ENCODE measurements around the gene MAP7D3. TPM values are rescaled to one million over a fixed set of nuclear protein-coding genes. Genes with fewer than 3 reads are reported as not detected.
A peak's percentile ranks its signal among the peaks of the same experiment; 100 is the strongest.

MAP7D3 gene
- total RNA-seq, 1 experiment from 2014 or later: 15.0 TPM

GRCh38 chrX:136220540-136220939 is 30.7 kb downstream of the MAP7D3 start:
- peaks cover 11 to 22% of the 10 kb centered on the region in 2 experiments; a peak in 3 of 4 replicates for H3K4me1 ChIP-seq (ENCODE audit: control insufficient read depth in 1 of 2, insufficient read depth in 2 of 2, low read length in 2 of 2)
- no peak overlapping the region for H3K9ac ChIP-seq (ENCODE audit: low read length)
- no peak overlapping the region for H3K4me3 ChIP-seq (replicated peaks in 1 of 2; ENCODE audit: low read depth in 1 of 2, low read length in 2 of 2)
- H3K27me3 ChIP-seq (ENCODE audit: insufficient read depth, low read length): no peaks in the 10 kb centered on the region
- DNase-seq (ENCODE audit: low read depth, low spot score) (no peak), ATAC-seq (no peak)
- H4K20me1 ChIP-seq (ENCODE audit: insufficient read depth): no peaks in the 10 kb centered on the region
- H3K9me2 ChIP-seq (ENCODE audit: insufficient read depth): no peaks in the 10 kb centered on the region
- H3K36me3 ChIP-seq (ENCODE audit: control insufficient read depth in 1 of 2, insufficient read depth in 2 of 2, low read length in 2 of 2): peaks cover 6 to 17% of the 10 kb centered on the region in 2 experiments
- intact Hi-C loops (cut with micrococcal nuclease): no loop called here
- no peaks in the 10 kb centered on the region for H3K79me2 ChIP-seq (ENCODE audit: insufficient read depth, low read length)
- no peak overlapping the region for H2AFZ ChIP-seq (ENCODE audit: low read depth, low read length, poor library complexity, severe bottlenecking)
- BruUV-seq (replicated peaks): no TSS peak
- H3K27ac ChIP-seq (ENCODE audit: low read depth, low read length): peak overlapping the region; percentile 40; the same call in 1 of the 2 replicates
- CTCF ChIA-PET: no interaction called here
- POLR2A ChIA-PET: no interaction called here
- RAD21 ChIA-PET (ENCODE audit: low non-redundant PET in 1 of 2, low total read pairs in 2 of 2, uncharacterized antibody in 2 of 2, unreplicated experiment in 2 of 2): no interaction called here
- peak overlapping the region; percentile 52 for H3K4me2 ChIP-seq (ENCODE audit: low read length)
- no peak for TF ChIP-seq POLR2AphosphoS5 (IDR thresholded peaks at IDR 0.05; ENCODE audit: low read depth, low read length)
- 0 out of 2 replicates have a peak, but pooled peaks have one; percentile 21 for TF ChIP-seq JUND (IDR thresholded peaks at IDR 0.05)
- TF ChIP-seq RAD21 (IDR thresholded peaks at IDR 0.05; ENCODE audit: low read depth): no peak
- H3K9me3 ChIP-seq (ENCODE audit: control insufficient read depth in 1 of 2, insufficient read depth in 1 of 2, low read depth in 1 of 2, low read length in 2 of 2): no peaks in the 10 kb centered on the region

- DNase-seq (ENCODE audit: low read depth, low spot score): no peak
- no peaks in the 10 kb centered on the region for H3K9me3 ChIP-seq (ENCODE audit: control insufficient read depth in 1 of 2, insufficient read depth in 1 of 2, low read depth in 1 of 2, low read length in 2 of 2)
- no peaks in the 10 kb centered on the region for H4K20me1 ChIP-seq (ENCODE audit: insufficient read depth)
- no peak overlapping the region for H3K9ac ChIP-seq (ENCODE audit: low read length)
- no peak overlapping the region for H3K27ac ChIP-seq (ENCODE audit: low read depth, low read length)
- BruUV-seq (replicated peaks): no TSS peak
- RAD21 ChIA-PET (ENCODE audit: low non-redundant PET in 1 of 2, low total read pairs in 2 of 2, uncharacterized antibody in 2 of 2, unreplicated experiment in 2 of 2): no interaction called here
- H3K36me3 ChIP-seq (ENCODE audit: control insufficient read depth in 1 of 2, insufficient read depth in 2 of 2, low read length in 2 of 2): peaks cover 5 to 15% of the 10 kb centered on the region in 2 experiments
- intact Hi-C loops (cut with micrococcal nuclease): no loop called here
- peaks cover 11 to 25% of the 10 kb centered on the region in 2 experiments; a peak in 3 of 4 replicates for H3K4me1 ChIP-seq (ENCODE audit: control insufficient read depth in 1 of 2, insufficient read depth in 2 of 2, low read length in 2 of 2)
- H3K9me2 ChIP-seq (ENCODE audit: insufficient read depth): no peaks in the 10 kb centered on the region
- H3K79me2 ChIP-seq (ENCODE audit: insufficient read depth, low read length): no peaks in the 10 kb centered on the region
- CTCF ChIA-PET: no interaction called here
- no peak overlapping the region for H3K4me3 ChIP-seq (replicated peaks in 1 of 2; ENCODE audit: low read depth in 1 of 2, low read length in 2 of 2)
- H2AFZ ChIP-seq (ENCODE audit: low read depth, low read length, poor library complexity, severe bottlenecking): no peak overlapping the region
- ATAC-seq: peak; percentile 42; the same call in 1 of the 2 replicates
- 0 out of 2 replicates have a peak overlapping the region, but pooled peaks have one; percentile 52 for H3K4me2 ChIP-seq (ENCODE audit: low read length)
- POLR2A ChIA-PET: no interaction called here
- H3K27me3 ChIP-seq (ENCODE audit: insufficient read depth, low read length): no peaks in the 10 kb centered on the region
- peak; percentile 14; the same call in 1 of the 2 replicates for TF ChIP-seq SP1 (IDR thresholded peaks at IDR 0.05; ENCODE audit: low read depth)
- no peak for TF ChIP-seq EZH2 (IDR thresholded peaks at IDR 0.05)
These were observed 31.3 kb downstream of the MAP7D3 start for GRCh38 chrX:136219893-136220292.

Measured in HCT116 (cell line).